ENCODE measurements around the gene PIGO.

Gene PIGO

DNA sequence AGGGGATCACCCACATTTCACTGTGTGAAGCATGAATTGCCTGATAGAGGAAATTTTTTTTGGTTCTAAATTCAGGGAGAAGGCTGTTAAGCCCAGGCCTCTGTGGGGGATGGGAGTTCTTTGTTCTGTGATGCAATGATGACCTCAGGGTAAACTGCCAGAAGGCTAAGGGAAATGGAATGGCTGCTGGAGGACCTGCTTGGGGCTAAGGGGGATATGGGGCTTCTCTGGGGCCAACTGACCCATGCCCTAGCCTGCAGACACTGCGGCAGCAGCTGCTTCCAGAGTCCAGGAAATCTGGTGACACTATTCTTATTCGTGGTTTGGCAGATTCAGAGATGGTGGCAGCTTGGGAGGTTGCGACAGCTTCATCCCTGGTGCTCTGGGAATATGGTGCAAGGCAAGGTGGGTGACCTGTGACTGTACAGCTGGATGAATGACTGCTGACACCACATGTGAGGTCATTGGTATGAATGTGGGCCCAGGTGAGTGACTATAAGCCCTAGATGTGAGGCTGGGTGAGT, 54.2 kb downstream of the PIGO start:
- Mint-ChIP-seq H3K27ac (no peak overlapping the region), H3K9me3 (no peaks in the 10 kb centered on the region), H3K27me3 (no peaks in the 10 kb centered on the region), H3K4me3 (no peak overlapping the region), H3K4me1 (ENCODE audit: low read depth) (no peaks in the 10 kb centered on the region), H3K36me3 (ENCODE audit: low read depth) (peaks cover 63% of the 10 kb centered on the region)
- DNase-seq: no peak

Data from activated T-cell treated with anti-CD3 and anti-CD28 coated beads, Interleukin-2, amount 50 U/mL, for 24 hours (primary cell).